ENCODE measurements around the gene SEC31B.

Gene SEC31B

GRCh38 chr10:100438674-100439315 lies 80.9 kb downstream of the SEC31B start:
- DNase-seq: no peak
- no peaks in the 10 kb centered on the region for H3K36me3 ChIP-seq
- no peaks in the 10 kb centered on the region for H3K27me3 ChIP-seq
- TF ChIP-seq, protein P1, sequence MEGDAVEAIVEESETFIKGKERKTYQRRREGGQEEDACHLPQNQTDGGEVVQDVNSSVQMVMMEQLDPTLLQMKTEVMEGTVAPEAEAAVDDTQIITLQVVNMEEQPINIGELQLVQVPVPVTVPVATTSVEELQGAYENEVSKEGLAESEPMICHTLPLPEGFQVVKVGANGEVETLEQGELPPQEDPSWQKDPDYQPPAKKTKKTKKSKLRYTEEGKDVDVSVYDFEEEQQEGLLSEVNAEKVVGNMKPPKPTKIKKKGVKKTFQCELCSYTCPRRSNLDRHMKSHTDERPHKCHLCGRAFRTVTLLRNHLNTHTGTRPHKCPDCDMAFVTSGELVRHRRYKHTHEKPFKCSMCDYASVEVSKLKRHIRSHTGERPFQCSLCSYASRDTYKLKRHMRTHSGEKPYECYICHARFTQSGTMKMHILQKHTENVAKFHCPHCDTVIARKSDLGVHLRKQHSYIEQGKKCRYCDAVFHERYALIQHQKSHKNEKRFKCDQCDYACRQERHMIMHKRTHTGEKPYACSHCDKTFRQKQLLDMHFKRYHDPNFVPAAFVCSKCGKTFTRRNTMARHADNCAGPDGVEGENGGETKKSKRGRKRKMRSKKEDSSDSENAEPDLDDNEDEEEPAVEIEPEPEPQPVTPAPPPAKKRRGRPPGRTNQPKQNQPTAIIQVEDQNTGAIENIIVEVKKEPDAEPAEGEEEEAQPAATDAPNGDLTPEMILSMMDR (IDR thresholded peaks at IDR 0.05; ENCODE audit: low read depth, low read length): no peak
- H3K4me3 ChIP-seq (ENCODE audit: low read depth, low read length): no peak overlapping the region
- no peaks in the 10 kb centered on the region for H3K4me1 ChIP-seq
- no peaks in the 10 kb centered on the region for H3K9me3 ChIP-seq
